GM19455 (cell line): ENCODE results near the gene ARHGEF18.
"Not testable (repeated sequence)": the region's sequence is repeated elsewhere in the genome, so short reads cannot be mapped to it uniquely, and the experiment has no call there.

ENCODE experiments used
- ATAC-seq: cut with Tn5 transposase; IDR thresholded peaks from one replicate; pipeline ENCODE4 v1.9.1; 2021; ENCODE audit not compliant: unreplicated experiment

The ARHGEF18 gene

DNA sequence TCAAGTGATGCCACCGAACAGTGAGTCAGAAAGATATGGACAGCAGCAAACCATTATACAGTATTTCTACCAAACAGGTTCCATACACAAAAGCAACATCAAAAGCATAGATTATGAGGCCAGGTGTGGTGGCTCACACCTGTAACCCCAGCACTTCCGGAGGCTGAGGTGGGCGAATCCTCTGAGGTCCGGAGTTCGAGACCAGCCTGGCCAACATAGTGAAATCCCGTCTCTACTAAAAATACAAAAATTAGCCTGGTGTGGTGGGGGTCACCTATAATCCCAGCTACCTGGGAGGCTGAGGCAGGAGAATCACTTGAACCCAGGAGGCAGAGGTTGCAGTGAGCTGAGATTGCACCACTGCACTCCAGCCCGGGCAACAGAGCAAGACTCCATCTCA, 1.7 kb upstream of the ARHGEF18 start:
- not testable (repeated sequence) for ATAC-seq

DNA sequence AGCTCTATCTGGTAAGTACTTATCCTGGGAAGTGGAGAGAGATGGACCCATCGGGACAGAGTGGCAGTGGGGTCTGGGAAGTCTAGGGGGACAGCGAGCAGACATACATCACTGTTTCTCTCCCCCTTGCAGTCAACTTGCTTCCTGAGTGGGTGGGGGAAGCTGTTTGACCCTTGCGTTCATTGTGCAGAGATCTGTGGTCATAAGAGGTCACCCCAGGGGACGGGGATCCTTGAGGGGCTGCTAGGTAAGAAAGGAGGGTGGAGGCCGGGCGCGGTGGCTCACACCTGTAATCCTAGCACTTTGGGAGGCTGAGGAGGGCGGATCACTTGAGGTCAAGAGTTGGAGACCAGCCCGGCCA, 474 bp downstream of the ARHGEF18 start:
- no peak for ATAC-seq

DNA sequence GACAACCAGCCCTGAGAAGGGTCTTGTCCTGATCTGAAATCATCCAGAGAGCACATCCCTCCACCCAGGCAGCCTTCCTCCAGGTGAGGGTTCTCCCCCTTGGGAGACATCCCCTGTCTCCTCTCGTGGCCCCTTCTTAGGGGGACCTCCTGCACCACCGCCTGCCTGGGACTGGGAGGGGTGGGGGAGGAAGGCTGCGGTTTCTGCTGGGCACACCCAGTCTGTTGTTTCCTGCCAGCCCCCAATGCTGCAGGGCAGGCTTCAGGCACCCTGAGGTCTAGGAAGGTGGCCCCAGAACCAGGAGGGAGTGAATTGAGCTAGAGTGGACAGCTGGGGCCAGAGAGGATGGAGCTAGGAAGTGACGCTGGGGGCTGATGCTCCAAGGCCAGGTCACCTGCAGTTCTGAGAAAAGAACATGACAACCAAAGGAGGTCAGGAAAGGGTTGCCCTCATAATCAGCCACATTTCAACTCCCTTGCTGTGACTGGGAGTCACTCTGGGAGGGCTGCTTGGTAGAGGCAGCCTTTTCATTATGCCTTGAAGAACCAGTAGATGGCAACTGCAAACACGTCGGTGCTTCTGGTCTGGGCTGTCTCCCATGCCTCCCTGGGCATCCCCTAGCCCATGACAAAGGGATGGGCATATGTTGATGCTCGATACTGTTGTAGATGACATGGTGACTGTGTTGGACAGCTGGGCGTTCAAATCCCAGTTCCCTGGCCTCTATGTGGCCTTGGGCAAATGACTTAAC, 1.4 kb downstream of the ARHGEF18 start:
- ATAC-seq = no peak

DNA sequence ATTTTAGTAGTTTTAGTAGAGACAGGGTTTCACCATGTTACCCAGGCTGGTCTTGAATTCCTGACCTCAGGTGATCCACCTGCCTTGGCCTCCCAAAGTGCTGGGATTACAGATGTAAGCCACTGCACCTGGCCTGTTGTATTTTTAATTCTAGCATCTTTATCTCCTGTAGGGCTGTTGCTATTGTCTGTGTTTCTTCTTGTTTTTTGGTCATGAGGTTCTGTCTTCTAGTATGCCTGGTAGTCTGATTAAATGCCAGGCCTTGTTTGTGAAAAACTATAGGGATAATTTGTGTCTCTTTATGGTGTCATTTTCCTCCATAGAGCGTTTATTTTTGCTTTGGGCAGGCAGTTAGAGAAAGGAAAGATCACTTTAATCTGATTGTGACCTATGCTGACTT, 3.1 kb downstream of the ARHGEF18 start:
- no peak for ATAC-seq

DNA sequence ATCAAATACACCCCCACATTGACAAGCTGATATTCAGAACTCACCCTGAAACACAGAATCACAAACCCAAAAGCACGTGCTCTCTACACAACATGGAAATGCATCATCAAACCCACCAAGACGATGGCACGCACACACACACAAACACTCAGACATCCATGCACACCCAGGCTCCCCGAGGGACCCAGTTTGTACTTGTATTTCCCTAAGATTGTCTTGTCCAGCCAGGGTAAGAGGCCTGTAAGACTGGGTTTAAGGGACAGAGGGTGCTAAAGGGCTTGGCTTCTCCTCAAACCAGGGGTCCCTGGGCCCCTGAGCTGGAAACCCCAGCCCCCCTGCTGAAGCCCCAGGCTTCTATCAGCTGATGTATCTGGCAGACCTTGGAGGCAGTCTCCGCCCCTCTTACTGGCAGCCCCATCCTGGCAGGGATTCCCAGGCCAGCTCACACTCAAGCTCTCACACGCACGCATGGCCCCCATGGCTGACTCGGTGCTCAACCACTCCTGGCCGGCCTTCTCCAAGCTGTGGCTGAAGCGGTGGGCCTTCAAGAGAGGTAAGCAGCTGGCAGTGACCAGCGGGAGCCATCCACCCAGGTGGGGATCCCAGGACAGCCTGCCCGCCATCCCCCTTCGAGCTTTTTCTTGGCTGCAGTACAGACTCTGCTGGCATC, 6.5 kb downstream of the ARHGEF18 start:
- no peak for ATAC-seq

DNA sequence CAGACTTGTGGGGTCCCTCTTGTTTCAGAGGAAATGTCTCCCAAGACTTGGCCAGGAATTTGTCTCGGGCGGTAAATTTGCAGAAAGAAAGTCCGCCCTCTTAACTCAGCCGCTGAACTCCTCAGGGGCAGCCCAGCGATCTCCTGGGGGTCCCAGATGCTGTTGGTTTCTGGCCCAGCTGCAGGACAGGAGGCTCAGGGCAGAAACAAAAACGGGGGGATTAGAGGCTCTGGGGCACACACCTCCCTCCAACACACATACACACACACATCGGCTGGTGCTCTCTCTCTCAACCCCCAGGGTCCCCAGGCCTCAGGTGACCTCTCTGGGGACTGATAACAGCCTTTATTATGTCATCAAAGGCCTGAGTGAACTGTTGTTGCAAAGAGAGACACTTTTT, 7.1 kb downstream of the ARHGEF18 start:
- no peak for ATAC-seq

DNA sequence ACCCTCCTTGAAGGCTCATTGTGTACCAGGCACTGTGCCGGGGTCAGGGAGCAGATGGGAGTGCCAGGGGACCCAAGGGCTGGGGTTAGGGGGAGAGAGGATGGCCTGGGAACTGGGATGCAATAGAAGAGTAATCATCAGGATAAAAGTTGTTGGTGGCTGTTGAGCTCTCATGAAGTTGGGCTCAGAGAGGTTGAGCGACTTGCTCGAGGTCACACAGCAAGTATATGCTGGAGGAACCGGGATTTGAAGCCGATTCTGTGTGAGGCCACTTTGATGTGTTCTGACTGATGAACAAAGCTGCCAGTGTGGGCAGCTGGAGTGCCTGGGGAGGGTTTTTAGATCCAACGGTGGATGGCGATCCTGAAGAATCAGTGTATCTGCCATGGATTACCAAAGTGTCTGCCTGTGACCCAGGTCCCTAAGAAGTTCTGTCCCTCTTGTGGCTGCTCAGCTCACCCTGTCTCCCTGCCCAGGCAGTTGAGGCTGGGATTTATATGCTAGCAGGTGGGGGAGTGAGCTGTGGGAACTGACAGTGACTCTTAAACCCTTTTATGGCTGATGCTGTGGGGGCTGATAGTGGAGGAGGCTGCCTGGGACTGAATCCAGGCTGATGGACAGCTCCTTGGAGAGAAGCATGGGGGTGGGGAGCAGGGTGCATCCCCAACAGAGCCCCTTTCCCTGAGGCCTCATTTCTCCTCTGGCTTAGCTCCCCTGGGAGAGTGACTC, 8.3 kb downstream of the ARHGEF18 start:
- no peak for ATAC-seq

DNA sequence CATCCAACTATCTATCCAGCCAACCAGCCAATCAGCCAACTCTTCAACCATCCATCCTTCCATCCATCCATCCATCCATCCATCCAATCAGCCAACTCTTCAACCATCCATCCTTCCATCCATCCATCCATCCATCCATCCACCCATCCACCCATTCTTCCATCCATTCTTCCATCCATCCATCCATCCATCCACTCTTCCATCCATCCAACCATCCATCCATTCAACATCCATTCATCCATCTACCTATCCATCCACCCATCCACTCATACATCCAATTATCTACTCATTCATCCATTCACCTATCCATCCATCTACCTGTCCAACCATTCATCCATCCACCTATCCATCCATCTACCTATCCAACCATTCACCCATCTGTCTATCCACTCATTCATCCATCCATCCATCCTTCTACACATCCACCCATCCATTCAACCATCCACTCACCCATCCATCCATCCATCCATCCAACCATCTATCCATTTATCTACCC, 9.4 kb downstream of the ARHGEF18 start:
- no peak for ATAC-seq

DNA sequence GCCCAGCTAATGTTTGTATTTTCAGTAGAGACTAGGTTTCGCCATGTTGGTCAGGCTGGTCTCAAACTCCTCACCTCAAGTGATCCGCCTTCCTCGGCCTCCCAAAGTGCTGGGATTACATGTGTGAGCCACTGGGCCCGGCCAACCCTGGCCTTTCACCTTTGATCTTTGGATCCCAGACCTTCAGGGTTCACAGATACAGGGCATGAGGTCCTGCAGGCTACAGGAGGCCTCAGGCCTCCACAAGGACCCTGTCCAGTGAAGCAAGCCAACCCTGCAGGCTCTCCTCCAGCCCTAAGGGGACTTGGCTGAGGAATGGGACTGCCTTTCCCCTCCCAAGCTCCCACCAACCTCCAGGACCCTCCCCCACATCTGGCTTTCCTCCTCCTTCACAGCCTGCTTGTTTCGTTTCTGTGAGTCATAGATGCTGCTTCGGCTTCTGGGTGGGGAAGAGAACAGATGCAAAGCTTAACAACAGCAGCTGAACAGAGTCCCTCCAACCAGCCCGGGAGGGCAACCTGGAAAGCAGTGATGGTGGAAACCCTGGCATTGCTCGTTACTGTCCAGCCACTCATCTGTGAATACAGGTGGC, 11.8 kb downstream of the ARHGEF18 start:
- ATAC-seq = no peak

DNA sequence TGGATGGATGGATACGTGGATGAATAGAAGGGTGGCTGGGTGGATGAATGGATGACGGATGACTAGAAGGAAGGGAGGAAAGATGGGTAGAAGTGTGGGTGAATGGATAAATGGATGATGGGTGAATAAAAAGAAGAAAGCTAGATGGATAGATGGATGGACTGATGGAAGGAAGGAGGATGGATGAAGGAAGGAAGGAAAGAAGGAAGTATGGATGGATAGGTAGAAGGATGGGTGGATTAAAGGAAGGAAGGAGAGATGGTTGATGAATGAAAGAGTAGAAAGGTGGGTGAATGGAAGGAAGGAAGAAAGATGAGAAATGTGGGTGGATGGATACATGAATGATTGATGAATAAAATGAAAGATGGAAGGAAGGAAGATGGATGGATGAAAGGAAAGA, 14.5 kb downstream of the ARHGEF18 start:
- no peak for ATAC-seq

DNA sequence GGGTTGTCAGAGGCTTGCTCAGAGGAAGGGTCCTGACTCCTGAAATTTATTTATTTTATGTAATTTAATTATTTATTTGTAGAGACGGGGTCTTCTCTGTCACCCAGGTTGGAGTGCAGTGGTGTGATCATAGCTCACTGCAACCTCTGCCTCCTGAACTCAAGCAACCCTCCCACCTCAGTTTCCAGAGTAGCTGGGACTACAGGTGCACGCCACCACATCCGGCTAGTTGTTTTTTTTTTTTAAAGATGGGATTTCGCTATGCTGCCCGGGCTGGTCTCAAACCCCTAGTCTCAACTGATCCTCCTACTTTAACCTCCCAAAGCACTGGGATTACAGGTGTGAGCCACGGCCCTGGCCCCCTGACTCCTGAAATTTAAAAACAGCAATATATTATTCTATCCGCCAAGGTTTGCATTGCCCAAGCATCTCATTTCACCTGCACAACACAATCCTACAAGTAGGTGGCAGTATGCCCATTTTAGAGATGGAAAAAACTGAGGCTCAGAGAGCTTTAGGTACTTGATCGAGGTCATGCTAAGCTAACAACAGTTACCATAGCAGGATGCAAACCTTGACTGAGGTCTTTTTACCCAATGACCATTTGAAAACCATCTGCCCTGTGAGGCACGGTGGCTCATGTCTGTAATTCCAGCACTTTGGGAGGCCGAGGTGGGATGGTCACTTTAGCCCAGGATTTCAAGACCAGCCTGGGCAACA, 18.1 kb downstream of the ARHGEF18 start:
- no peak for ATAC-seq

DNA sequence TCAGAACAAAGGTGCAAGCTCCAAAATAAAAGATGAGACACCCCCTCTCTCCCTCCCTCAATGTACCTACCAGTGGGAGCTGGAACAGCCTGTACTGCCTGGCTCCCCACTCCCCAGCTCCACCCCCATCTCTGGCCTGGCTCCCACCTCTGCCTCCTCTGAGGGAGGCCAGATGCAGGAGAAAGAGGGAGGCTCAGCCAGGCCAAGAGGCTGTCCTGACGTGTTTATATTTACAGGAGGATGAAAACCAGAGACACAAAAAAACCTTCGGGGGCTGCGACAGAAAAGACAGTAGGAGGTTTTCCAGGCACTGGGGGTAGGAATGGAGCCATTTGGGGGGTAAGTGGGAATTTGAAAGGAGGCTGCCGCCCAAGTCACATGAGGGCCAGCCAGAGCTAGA, 19.7 kb downstream of the ARHGEF18 start:
- no peak for ATAC-seq

DNA sequence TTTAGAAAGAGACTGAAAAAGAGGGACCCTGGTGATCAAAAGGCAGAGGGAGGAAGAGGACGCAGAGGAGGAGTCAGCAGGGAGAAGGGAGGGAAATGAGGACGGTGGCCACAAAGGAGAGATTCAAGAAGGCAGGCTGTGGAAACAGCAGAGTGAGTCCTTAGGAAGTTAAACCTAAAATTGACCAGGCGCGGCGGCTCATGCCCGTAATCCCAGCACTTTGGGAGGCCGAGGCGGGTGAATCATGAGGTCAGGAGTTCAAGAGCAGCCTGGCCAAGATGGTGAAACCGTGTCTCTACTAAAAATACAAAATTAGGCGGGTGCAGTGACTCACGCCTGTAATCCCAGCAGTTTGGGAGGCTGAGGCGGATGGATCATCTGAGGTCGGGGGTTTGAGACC, 20.1 kb downstream of the ARHGEF18 start:
- not testable (repeated sequence) for ATAC-seq

DNA sequence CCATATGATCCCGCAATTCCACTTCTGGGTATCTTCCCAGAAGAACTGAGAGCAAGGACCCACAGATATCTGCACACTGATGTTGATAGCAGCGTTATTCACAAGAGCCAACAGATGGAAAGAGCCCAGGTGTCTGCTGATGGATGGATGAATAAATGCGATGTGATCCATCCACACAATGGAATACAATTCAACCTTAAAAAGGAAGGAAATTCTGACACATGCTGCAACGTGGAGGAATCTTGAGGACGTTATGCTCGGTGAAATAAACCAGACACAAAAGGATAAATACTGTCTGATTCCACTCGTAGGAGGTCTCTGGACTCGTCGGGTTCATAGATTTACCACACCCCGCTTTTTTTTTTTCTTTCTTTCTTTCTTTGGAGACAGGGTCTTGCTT, 21.8 kb downstream of the ARHGEF18 start:
- no peak for ATAC-seq

DNA sequence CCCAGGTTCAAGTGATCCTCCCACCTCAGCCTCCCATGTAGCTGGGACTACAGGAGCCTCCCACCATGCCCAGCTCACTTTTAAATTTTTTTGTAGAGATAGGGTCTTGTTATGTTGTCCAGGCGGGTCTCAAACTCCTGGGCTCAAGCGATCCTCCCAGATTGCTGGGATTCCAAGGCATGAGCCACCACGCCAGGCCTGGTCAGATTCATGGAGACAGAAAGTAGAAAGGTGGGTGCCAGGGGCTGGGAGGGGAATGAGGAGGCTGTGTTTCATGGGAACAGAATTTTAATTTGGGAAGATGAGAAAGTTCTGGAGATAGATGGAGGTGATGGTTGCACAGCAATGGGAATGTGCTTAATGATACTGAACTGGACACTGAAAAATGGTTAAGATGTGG, 22.3 kb downstream of the ARHGEF18 start:
- ATAC-seq = no peak

DNA sequence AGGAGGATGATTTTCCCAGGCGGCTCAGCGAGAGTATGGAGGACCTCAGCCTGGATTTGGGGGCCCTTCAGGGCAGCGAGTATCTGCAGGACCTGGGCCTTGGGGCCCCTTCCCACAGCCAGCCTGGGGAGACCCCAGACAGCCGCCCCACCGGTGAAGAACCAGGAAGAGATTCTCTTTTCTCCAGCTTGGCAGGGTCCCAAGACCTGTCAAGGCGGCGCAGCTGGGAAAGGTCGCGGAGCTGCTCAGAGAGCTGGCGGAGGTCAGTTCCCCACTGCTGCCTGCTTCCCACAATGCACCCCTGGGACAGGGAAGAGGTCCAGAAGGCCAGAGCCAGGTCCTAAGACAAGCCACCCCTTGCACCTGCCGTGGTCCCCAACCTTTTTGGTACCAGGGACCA, 24.1 kb downstream of the ARHGEF18 start:
- ATAC-seq = no peak

DNA sequence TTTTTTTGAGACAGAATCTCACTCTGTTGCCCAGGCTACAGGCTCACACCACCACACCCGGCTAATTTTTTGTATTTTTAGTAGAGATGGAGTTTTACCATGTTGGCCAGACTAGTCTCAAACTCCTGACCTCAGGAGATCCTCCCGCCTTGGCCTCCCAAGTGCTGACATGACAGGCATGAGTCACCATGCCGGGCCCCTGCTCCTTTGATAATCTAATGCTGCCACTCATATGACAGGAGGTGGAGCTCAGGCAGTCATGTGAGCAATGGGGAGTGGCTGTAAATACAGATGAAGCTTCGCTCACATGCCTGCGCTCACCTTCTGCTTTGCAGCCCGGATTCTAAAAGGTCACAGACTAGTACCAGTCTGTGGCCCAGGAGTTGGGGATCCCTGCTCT, 25.1 kb downstream of the ARHGEF18 start:
- no peak for ATAC-seq

DNA sequence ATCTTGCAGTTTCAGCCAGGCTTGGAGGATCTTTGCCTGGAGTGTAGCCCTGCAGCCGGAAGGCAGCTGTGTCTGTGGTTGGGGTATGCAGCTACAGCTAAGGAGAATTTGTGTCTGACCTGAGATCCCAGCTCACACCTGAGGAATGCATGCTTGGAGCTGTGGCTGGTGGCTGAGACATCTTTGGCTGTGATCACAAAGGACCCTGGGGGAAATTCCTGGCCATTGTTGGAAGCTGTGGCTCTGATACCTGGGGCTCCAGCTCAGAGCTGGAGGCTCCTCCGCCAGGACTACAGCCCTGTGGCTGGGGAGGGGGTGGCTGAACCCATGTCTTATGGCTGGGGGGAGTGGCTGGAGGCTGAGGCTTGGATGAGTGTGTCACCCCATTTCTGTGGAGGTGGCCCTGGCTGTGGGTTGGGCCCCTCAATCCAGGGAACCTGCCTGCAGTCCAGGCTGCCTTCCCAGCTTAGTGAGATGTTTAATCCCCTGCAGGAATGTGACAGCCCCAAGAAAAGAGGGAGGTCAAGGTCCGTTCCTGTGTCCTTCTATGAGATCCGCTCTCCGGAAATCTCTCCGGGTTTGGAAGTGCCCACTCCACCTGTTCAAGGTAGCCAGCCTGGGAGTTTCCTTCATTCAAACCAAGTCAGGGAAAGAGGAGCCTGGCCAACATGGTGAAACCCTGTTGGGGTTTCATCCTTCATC, 27.6 kb downstream of the ARHGEF18 start:
- no peak for ATAC-seq

DNA sequence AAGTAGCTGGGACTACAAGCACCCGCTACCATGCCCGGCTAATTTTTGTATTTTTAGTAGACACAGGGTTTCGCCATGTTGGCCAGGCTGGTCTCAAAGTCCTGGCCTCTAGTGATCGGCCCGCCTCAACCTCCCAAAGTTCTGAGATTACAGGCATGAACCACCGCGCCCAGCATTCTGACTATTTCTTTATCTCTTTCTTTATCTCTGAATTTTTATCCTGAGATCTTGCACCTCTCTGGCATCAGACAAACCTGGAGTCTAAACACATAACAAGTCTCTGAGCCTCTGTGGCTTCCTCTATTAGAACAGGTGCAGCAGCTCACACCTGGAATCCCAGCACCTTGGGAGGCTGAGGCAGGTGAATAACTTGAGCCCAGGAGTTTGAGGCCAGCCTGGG, 28.5 kb downstream of the ARHGEF18 start:
- ATAC-seq = no peak

DNA sequence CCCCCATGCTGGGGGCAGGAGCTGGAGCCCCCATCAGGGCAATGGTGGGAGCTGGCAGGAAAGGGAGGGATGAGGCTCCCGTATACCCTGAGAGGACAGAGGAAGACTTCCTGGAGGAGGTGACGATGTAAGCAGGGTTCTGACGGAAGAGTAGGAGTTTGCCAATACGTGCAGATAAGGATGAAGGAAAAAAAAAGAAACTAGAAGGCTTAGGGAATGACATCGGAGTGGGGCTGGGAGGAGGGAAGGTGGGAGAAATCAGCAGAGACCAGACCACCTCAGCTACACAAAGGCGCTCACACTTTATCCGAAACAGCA, 32.3 kb downstream of the ARHGEF18 start:
- no peak for ATAC-seq

DNA sequence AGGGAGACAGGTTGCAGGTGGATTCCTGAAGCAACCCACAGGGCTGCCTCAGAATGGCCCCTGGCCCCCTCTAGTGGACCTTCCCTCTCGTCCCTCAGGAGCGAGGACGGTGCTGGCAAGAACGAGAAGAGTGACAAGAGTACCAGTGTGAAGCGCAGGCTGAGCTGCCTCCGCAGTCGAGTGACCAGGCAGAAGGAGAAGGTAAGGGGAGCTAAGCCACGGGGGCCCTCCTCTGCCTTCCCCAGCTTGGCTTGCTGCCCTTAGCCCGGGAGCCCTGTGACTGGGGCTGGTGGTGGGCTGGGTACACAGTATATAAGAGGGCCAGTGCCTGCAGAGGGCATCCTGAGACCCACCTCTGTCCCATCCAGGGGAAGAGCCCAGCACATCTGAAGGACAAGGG, 34.0 kb downstream of the ARHGEF18 start:
- no peak for ATAC-seq
